Hematopoietic multipotent progenitor cell (in vitro differentiated cells): ENCODE measurements around the gene PXT1. TPM values are rescaled to one million over a fixed set of nuclear protein-coding genes. Genes with fewer than 3 reads are reported as not detected.
"Not testable (repeated sequence)": the region's sequence is repeated elsewhere in the genome, so short reads cannot be mapped to it uniquely, and the experiment has no call there.

Source experiments
- DNase-seq, 3 donors: peaks; one replicate each; pipeline ENCODE4 v3.0.0-alpha.2; 2011 to 2015; ENCODE audit warnings: low read depth in 2 of 3, low spot score in 2 of 3
- total RNA-seq: library from RNA; depleted of rRNA; stranded (reverse); fragments of >200 nt; gene quantifications from one replicate; pipeline ENCODE4 v1.2.3, GENCODE V29; 2012

Gene PXT1, protein sequence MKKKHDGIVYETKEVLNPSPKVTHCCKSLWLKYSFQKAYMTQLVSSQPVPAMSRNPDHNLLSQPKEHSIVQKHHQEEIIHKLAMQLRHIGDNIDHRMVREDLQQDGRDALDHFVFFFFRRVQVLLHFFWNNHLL
- total RNA-seq: 0.27 TPM

DNA sequence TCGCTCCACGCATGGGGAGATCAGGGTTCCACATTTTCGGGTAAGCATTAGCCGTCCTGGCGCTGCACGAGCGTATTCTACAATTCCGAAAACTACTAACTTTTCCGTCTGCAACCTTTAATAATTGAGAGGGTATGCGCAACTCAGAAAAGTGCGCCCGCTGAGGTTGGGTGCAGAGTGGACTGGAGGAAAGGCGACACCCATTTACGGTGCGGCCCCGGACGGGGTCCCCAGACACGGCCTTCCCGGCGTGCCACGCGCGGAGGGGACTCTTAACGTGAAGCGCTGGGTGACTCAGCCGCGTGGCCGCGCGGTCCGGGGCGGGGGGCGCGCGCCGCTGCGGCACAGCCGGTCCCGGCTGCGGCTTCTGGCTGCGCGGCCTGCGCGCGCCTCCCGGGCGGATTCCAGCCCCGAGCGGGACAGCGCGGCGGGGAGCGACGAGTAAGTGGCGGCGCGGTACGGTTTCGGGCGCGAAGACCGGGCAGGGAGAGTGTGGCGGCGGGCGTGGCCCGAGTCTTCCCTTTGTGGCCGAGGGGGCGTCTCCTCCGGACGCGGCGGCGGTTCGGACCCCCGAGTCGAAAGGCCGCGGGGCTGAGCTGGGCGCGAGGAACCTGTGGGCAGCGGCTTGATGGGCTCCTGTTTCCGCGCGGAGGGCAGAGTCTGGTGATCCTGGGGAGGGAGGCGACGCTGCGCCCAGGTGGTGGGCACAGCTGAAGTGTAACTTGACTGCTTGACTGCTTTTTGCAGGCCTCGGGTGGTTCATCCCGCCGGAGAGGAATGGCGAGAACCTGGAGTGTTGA is at the start of gene PXT1, which contains the start of gene KCTD20:
Gene PXT1, minus strand, starts transcription at position 184 of the 800 bp plus-strand sequence. CDS start 16,772 bp downstream, outside the sequence.
Gene KCTD20, plus strand, starts transcription at position 330 of the 800 bp plus-strand sequence. CDS start 27,098 bp downstream, outside the sequence.
- peak; percentile 68 to 91 (median 91) for DNase-seq

- DNase-seq: no peak
Measured at GRCh38 chr6:36492092-36492491, 49.4 kb upstream of the PXT1 start.

DNA sequence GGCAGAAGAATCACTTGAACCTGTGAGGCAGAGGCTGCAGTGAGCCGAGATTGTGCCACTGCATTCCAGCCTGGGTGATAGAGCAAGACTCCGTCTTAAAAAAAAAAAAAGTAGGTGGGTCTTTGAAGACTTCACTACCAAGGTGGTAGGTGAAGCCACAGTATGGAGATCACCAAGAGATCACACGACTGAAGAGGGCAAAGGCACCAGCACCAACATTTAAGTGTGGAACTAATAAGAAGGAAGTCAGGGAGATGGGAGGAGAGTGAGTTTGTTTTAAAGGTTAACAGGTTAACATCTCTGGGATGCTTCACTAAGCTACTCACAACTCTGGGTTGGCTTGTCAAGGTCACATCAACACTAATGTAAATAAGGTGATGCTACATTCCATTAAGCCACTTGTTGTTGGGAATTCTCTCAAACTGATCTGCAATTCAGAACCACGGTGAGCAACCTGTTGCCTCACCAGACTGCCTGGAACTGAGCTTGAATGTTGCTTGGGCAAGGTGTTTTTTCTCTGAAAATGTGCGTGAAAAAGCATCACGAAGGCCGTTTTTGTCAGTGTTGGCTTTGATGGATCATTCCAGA is 48.8 kb upstream of the PXT1 start:
- DNase-seq: no peak

- DNase-seq: no peak
Measured at GRCh38 chr6:36489426-36489825, 46.8 kb upstream of the PXT1 start.

DNA sequence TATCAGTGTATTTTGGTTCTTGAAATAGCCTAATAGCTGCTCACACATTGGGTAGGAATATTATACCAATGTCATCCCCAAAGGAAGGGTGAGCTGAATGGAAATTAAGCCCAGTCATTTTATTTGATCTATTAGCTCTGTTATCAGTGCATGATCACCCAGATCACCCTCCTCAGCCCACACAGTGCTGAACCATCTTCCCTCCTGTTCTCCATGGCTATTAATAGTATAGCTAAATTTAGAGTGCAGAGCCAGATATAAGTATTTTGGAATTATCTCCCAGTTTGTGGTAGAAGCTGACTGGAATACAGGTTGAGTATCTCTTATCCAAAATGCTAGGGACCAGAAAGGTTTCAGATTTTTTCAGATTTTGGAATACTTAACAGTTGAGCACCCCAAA is 45.6 kb upstream of the PXT1 start:
- no peak for DNase-seq

GRCh38 chr6:36487698-36488097 is 45.0 kb upstream of the PXT1 start:
- DNase-seq: no peak

DNA sequence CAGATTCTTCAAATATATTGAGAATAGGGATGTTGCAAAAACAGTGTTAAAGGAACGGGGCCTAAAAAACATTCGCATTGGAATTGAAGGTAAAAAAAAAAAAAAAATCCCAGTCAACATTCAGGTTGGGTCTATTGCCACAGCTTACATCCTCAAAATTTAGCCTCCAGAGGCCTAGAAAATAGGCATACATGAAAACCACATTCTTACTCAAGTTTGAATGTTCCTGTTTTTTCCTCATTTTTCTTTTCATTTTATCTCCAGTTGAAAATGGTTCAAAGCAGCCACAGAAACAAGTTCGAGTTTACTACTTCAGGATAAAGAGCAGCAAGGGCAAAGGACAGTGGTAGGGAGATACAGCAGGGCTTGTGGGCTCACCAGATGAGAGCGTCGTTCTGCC is 42.1 kb upstream of the PXT1 start:
- no peak for DNase-seq

GRCh38 chr6:36483326-36483725 is 40.7 kb upstream of the PXT1 start:
- DNase-seq: not testable (repeated sequence)

DNA sequence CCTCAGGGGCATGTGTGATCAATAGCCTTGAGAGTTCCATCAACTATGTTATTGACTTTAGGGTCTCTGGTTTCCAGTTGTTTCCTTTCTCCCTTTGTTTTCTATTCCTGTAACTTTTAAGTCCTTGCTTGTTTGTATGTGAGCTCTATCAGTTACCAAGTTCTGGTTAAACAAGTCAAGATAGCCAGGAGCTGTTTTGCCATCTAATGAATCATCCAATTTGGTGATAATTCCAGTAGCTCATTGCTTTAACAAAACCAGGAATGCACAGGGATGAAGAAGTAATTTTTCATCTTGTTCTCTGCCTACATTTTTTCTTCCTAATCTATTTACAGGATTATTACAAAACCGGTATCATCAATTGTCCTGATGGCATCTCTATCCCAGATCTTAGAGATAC is 36.6 kb upstream of the PXT1 start:
- no peak for DNase-seq

GRCh38 chr6:36478051-36478526 is 35.4 kb upstream of the PXT1 start:
- peak in 2 of 3 donors; percentile 47 to 63 for DNase-seq

DNA sequence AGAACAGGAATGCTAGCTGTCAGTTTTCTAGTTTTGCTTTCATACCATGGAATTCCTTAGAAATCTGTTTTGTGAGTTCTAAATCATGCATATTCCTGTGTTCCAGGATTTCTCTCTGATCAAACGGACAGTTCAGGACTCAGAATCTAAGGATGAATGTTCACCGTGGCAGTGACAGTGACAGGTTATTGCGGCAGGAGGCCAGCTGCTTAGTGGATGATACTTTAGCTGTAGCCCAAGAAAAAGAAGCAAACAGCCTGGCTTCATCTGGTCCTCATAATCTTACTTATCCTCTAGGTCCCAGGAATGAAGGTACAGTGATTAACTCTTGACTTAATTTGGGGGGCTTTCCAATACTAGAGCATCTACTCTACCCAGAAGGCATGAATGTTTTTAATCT is 27.3 kb upstream of the PXT1 start:
- DNase-seq: no peak

DNA sequence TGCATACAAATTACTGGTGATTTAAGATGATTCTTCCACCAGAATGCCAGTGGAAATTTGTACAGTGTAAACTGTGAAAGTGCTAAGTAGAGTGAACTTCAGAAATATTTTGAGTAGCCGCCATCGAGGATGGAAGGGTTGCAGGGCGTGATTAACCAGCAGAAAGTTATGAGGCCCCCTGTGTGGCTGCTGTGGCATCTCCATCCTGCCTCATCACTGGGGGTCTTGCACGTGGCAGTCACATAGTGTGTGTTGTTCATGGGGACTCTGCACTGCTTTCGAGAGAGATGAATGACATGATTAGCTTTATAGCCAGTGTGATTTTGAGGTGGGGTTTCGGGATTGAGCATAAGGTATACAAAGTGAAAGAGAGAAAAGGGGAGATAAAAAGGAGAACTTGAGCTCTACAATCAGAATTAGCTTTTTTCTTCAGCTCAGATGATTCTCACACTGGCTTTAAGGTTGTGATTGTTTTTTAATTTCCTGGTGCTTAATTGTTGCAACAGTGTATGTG is 26.6 kb upstream of the PXT1 start:
- DNase-seq: no peak

DNA sequence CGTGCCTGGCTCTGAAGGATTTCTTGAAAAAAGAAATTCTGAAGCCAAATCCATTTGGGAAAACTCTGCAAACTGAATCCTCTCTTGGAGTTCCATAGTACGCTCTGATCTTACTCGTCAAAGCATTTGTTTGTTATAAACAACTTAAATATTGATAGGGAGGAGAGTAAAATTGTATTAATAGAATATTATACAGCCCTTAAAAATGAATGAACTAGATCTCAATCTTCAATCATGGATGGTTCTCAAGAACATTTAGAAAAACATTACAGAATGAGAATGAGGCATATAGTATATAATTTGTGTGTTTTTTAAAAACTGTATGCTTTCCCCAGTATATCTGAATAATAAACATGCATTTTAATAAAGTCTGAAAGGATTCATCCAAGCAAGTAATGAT is 25.0 kb upstream of the PXT1 start:
- DNase-seq: no peak

- DNase-seq: no peak
Measured at GRCh38 chr6:36464233-36464632, 21.6 kb upstream of the PXT1 start.

DNA sequence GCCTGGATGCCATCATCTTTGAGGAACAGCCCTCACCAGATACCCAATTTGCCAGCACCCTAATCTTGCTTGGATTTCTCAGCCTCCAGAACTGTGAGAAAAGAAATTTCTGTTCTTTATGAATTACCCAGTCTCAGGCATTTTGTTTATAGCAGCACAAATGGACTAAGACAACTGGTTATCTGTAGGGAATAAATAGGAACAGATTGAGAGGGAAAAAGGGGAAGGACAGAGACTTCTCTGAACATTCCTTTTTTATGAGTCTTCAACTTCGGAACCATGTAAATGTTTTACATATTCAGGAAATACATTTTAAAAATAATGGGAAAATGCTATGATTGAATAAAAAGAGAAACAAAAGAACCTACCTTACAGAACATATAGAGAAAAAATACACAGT is 21.0 kb upstream of the PXT1 start:
- DNase-seq: no peak

DNA sequence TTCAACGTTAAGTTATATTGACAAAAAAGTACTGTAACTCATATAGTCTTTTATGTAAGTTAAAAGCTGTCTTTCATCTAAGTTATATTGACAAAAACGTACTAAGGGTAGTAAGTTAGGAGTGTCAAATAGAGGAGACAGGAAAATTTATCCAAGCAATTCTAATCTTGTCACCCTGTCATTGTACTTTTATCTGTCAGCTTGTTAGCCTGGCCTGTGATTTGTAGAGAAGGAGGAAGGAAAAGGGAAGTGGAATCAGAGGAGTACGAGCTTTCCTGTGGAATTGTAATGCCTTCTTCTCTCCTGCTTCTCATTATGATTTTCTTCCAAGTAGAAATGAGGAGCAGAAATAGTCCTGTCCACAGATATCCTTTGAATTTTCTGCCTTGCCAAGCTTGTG is 19.0 kb upstream of the PXT1 start:
- DNase-seq: no peak

- no peak for DNase-seq
Measured at GRCh38 chr6:36460916-36461315, 18.3 kb upstream of the PXT1 start.

DNA sequence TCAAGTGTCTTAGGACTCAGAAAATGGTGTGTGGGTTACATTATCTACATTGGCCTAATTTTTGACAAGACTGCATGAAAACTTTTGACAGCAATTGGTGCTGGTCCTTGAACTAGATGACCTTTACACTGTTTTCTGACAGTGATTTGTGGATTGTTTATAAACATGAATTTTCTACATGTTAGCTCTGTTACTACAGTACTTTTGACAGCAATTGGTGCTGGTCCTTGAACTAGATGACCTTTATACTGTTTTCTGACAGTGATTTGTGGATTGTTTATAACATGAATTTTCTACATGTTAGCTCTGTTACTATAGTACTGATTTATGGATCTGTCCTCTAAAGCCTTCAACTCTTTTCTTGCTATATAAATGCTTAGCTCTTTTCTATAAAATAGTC is 16.8 kb upstream of the PXT1 start:
- no peak for DNase-seq

DNA sequence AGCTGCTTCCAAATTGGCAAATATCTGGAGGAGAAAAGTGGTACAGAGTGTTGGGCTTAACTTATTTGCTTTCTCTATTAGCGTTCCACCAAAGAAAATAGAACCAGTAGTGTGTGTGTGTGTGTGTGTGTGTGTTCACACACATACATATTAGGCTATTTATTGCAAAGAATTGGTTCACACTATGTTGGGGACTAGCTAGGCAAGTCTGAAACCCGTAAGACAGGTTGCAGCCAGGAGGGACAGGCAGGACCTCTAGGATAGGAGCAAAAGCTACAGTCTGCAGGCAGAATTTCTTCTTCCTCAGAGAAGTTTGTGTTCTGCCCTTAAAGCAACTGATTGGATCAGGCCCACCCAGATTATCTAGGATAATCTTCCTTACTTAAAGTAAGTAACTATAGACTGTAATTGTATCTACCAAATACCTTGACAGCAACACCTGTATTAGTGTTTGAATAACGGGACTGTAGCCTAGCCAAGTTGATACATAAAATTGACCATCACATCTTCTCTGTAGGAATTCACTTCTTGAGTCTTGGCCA is 12.9 kb upstream of the PXT1 start:
- no peak for DNase-seq

DNA sequence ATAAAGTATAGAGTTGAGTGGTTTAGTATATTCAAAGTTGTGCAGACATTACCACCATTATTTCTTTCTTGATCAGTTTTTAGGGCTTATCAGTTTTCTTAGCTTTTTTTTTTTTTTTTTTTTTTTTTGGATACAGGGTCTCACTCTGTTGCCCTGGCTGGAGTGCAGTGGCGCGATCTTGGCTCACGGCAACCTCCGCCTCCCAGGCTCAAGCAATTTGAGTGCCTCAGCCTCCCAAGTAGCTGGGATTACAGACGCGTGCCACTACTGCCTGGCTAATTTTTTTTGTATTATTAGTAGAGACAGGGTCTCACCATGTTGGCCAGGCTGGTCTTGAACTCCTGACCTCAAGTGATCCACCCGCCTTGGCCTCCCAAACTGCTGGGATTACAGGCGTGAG is 10.2 kb upstream of the PXT1 start:
- DNase-seq: not testable (repeated sequence)

GRCh38 chr6:36449173-36449572 is 6.5 kb upstream of the PXT1 start:
- not testable (repeated sequence) for DNase-seq
